ENCODE measurements around the gene MYO7A. TPM values are rescaled to one million over a fixed set of nuclear protein-coding genes. Genes with fewer than 3 reads are reported as not detected.

Gene MYO7A
- total RNA-seq, 4 donors from 2014 or later: 3.8 to 8.7 (median 5.7) TPM

GRCh38 chr11:77223797-77224196 lies 95.8 kb downstream of the MYO7A start:
- no peaks in the 10 kb centered on the region for H3K4me1 ChIP-seq
- H3K36me3 ChIP-seq: no peaks in the 10 kb centered on the region
- H3K27ac ChIP-seq: no peak overlapping the region
- H3K9me3 ChIP-seq: no peaks in the 10 kb centered on the region
- intact Hi-C loops (cut with DNase I): no loop called here
- 82 to 83% methylated on average over 8 to 9 of the region's 9 CpGs for WGBS, 2 donors
- no peak for TF ChIP-seq POLR2A (IDR thresholded peaks at IDR 0.05)
- TF ChIP-seq, protein P1, sequence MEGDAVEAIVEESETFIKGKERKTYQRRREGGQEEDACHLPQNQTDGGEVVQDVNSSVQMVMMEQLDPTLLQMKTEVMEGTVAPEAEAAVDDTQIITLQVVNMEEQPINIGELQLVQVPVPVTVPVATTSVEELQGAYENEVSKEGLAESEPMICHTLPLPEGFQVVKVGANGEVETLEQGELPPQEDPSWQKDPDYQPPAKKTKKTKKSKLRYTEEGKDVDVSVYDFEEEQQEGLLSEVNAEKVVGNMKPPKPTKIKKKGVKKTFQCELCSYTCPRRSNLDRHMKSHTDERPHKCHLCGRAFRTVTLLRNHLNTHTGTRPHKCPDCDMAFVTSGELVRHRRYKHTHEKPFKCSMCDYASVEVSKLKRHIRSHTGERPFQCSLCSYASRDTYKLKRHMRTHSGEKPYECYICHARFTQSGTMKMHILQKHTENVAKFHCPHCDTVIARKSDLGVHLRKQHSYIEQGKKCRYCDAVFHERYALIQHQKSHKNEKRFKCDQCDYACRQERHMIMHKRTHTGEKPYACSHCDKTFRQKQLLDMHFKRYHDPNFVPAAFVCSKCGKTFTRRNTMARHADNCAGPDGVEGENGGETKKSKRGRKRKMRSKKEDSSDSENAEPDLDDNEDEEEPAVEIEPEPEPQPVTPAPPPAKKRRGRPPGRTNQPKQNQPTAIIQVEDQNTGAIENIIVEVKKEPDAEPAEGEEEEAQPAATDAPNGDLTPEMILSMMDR (IDR thresholded peaks at IDR 0.05): no peak
- no peak overlapping the region for H3K4me3 ChIP-seq (replicated peaks in 1 of 3)
- DNase-seq: no peak
- no peaks in the 10 kb centered on the region for H3K27me3 ChIP-seq

- 88 to 93% methylated on average over 5 of the region's 5 CpGs for WGBS, 2 donors
- intact Hi-C loops (cut with DNase I): no loop called here
- H3K4me3 ChIP-seq (replicated peaks in 1 of 3): no peak overlapping the region
- no peak overlapping the region for H3K27ac ChIP-seq
- TF ChIP-seq, protein P1 (IDR thresholded peaks at IDR 0.05): no peak
- TF ChIP-seq POLR2A (IDR thresholded peaks at IDR 0.05): no peak
- H3K4me1 ChIP-seq: no peaks in the 10 kb centered on the region
- H3K36me3 ChIP-seq: no peaks in the 10 kb centered on the region
- no peak for DNase-seq
- H3K27me3 ChIP-seq: no peaks in the 10 kb centered on the region
- H3K9me3 ChIP-seq: no peaks in the 10 kb centered on the region
Observed at GRCh38 chr11:77230878-77231605, 103.0 kb downstream of the MYO7A start.

DNA sequence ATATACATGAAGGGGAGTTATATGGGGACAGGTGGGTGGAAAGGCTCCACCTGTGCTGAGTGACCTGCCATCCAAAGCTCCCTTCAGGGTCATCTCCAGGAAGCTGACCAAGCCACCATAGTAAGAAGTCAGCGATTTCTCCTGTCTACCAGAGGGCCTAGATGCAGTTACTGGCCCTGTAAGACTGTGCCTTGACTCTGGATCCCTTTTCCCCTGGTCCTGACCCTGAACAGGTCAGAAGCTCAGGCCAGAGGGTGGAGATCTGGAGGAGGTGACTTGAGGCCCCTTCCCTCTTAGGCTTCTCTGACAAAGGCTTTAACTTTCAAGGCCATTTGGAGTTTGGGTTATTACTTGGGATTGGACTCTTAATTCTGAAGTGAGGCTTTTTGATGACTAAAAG lies 103.8 kb downstream of the MYO7A start:
- Histone ChIP-seq H3K36me3 (no peaks in the 10 kb centered on the region), H3K9me3 (no peaks in the 10 kb centered on the region), H3K4me3 (replicated peaks in 1 of 3) (no peak overlapping the region), H3K27ac (no peak overlapping the region), H3K27me3 (no peaks in the 10 kb centered on the region), H3K4me1 (no peaks in the 10 kb centered on the region)
- intact Hi-C loops (cut with DNase I): no loop called here
- TF ChIP-seq, protein P1 (IDR thresholded peaks at IDR 0.05): no peak
- TF ChIP-seq POLR2A (IDR thresholded peaks at IDR 0.05): no peak
- WGBS, 2 donors: 88 to 92% methylated on average over 1 of the region's 1 CpG
- no peak for DNase-seq

GRCh38 chr11:77232242-77232641 lies 104.2 kb downstream of the MYO7A start:
- H3K4me3 ChIP-seq (replicated peaks in 1 of 3): no peak overlapping the region
- no peaks in the 10 kb centered on the region for H3K4me1 ChIP-seq
- 88 to 90% methylated on average over 4 of the region's 4 CpGs for WGBS, 2 donors
- no peaks in the 10 kb centered on the region for H3K9me3 ChIP-seq
- TF ChIP-seq POLR2A (IDR thresholded peaks at IDR 0.05): no peak
- TF ChIP-seq, protein P1 (IDR thresholded peaks at IDR 0.05): no peak
- no peaks in the 10 kb centered on the region for H3K36me3 ChIP-seq
- no peak overlapping the region for H3K27ac ChIP-seq
- intact Hi-C loops (cut with DNase I): no loop called here
- no peaks in the 10 kb centered on the region for H3K27me3 ChIP-seq
- no peak for DNase-seq

- H3K27me3 ChIP-seq: no peaks in the 10 kb centered on the region
- no peaks in the 10 kb centered on the region for H3K9me3 ChIP-seq
- H3K4me3 ChIP-seq (replicated peaks in 1 of 3): no peak overlapping the region
- no peak for DNase-seq
- WGBS, 2 donors: 92 to 93% methylated on average over 3 of the region's 3 CpGs
- no peaks in the 10 kb centered on the region for H3K4me1 ChIP-seq
- H3K27ac ChIP-seq: no peak overlapping the region
- intact Hi-C loops (cut with DNase I): no loop called here
- TF ChIP-seq, protein P1 (IDR thresholded peaks at IDR 0.05): no peak
- H3K36me3 ChIP-seq: no peaks in the 10 kb centered on the region
Observed at GRCh38 chr11:77233011-77233410, 105.0 kb downstream of the MYO7A start.

Data from thyroid gland (tissue), 4 donors.